WTC11 (cell line): Measurements from ENCODE around the gene UBL7. TPM values are rescaled to one million over a fixed set of nuclear protein-coding genes. Genes with fewer than 3 reads are reported as not detected.

Source experiments
- ATAC-seq: fragments of 200-7000 bp; cut with Tn5 transposase; 2 replicates; pipeline ENCODE4 v1.10.0; 2021; ENCODE audit warnings: mild to moderate bottlenecking, moderate library complexity
- CTCF ChIA-PET: fragments of 300-600 bp; sonication (Branson Sonifier 250); formaldehyde crosslinking; loops from one replicate; lab custom pipeline; 2021; ENCODE audit warnings: antibody characterized with exemption; lab: Charles Lee
- POLR2A ChIA-PET: fragments of 350-600 bp; sonication (Branson Sonifier 250); formaldehyde crosslinking; loops from one replicate; lab custom pipeline; 2021; ENCODE audit warnings: antibody characterized with exemption; lab: Charles Lee
- DNase-seq: peaks from one replicate; pipeline ENCODE4 v3.0.0; 2021; ENCODE audit warnings: low spot score
- H3K27ac Mint-ChIP-seq: 2 replicates; pipeline ENCODE4 v1.8.0; 2021; ENCODE audit warnings: mixed read lengths
- H3K27me3 Mint-ChIP-seq: 2 replicates; pipeline ENCODE4 v1.8.0; 2021; ENCODE audit warnings: low read depth, mild to moderate bottlenecking, moderate library complexity, mixed read lengths
- H3K36me3 Mint-ChIP-seq: 2 replicates; pipeline ENCODE4 v1.8.0; 2021; ENCODE audit warnings: mixed read lengths
- H3K4me1 Mint-ChIP-seq: 2 replicates; pipeline ENCODE4 v1.8.0; 2022; ENCODE audit warnings: mixed read lengths
- H3K4me3 Mint-ChIP-seq: 2 replicates; pipeline ENCODE4 v1.8.0; 2021; ENCODE audit warnings: mild to moderate bottlenecking, moderate library complexity, mixed read lengths
- H3K9me3 Mint-ChIP-seq: 2 replicates; pipeline ENCODE4 v1.8.0; 2021; ENCODE audit warnings: mixed read lengths
- CREM ChIP-seq: sonication (generic); formaldehyde crosslinking; IDR thresholded peaks from 2 replicates; pipeline ENCODE4 v1.8.1; 2022; ENCODE audit warnings: mild to moderate bottlenecking, missing genetic modification reagents, moderate library complexity
- FOXP1 ChIP-seq: sonication (generic); formaldehyde crosslinking; IDR thresholded peaks from 2 replicates; pipeline ENCODE4 v1.8.0; 2022; ENCODE audit warnings: missing genetic modification reagents, mild to moderate bottlenecking, moderate library complexity, borderline replicate concordance
- IRF2 ChIP-seq: sonication (generic); formaldehyde crosslinking; IDR thresholded peaks from 2 replicates; pipeline ENCODE4 v1.8.0; 2022; ENCODE audit warnings: low read depth, missing genetic modification reagents, borderline replicate concordance
- MYBL2 ChIP-seq: sonication (generic); formaldehyde crosslinking; IDR thresholded peaks from 2 replicates; pipeline ENCODE4 v1.8.1; 2023; ENCODE audit warnings: mild to moderate bottlenecking, moderate library complexity, missing genetic modification reagents
- NR1H2 ChIP-seq: sonication (generic); formaldehyde crosslinking; IDR thresholded peaks from 2 replicates; pipeline ENCODE4 v1.9.0; 2021; ENCODE audit warnings: mild to moderate bottlenecking, moderate library complexity, missing genetic modification reagents
- TCF7 ChIP-seq: sonication (generic); formaldehyde crosslinking; IDR thresholded peaks from 2 replicates; pipeline ENCODE4 v1.8.0; 2022; ENCODE audit warnings: mild to moderate bottlenecking, low read depth, missing genetic modification reagents, moderate library complexity
- ZBTB21 ChIP-seq: sonication (generic); formaldehyde crosslinking; IDR thresholded peaks from 2 replicates; pipeline ENCODE4 v1.8.1; 2023; ENCODE audit warnings: mild to moderate bottlenecking, missing genetic modification reagents, borderline replicate concordance
- ZBTB43 ChIP-seq: sonication (generic); formaldehyde crosslinking; IDR thresholded peaks from 2 replicates; pipeline ENCODE4 v1.8.1; 2023; ENCODE audit warnings: mild to moderate bottlenecking, missing genetic modification reagents
- ZNF138 ChIP-seq: sonication (generic); formaldehyde crosslinking; conservative IDR thresholded peaks from 2 replicates; pipeline ENCODE4 v1.8.1; 2022; ENCODE audit warnings: mild to moderate bottlenecking, moderate library complexity, missing genetic modification reagents
- ZNF532 ChIP-seq: fragments of 250-450 bp; sonication (Bioruptor Pico); IDR thresholded peaks from 2 replicates; pipeline ENCODE4 v1.9.0; 2021; ENCODE audit warnings: mild to moderate bottlenecking, borderline replicate concordance
- ZNF671 ChIP-seq: fragments of 250-450 bp; sonication (Bioruptor Pico); IDR thresholded peaks from 2 replicates; pipeline ENCODE4 v1.8.0; 2021; ENCODE audit warnings: mild to moderate bottlenecking
- total RNA-seq: library from RNA; stranded (reverse); gene quantifications from 3 replicates; pipeline ENCODE4 v1.2.3, GENCODE V29; 2021
- TF ChIP-seq, protein P1 (sequence below): fragments of 250-450 bp; sonication (Bioruptor Pico); IDR thresholded peaks from 2 replicates; pipeline ENCODE4 v1.8.0; 2021; ENCODE audit warnings: mild to moderate bottlenecking
- TF ChIP-seq, protein P2 (sequence below): sonication (generic); formaldehyde crosslinking; IDR thresholded peaks from 2 replicates; pipeline ENCODE4 v1.8.1; 2022; ENCODE audit warnings: low read depth, missing genetic modification reagents, borderline replicate concordance
- TF ChIP-seq, protein P3 (sequence below): sonication (generic); formaldehyde crosslinking; IDR thresholded peaks from 2 replicates; pipeline ENCODE4 v1.8.1; 2023; ENCODE audit warnings: mild to moderate bottlenecking, missing genetic modification reagents, borderline replicate concordance
- TF ChIP-seq, protein P4 (sequence below): sonication (generic); formaldehyde crosslinking; IDR thresholded peaks from 2 replicates; pipeline ENCODE4 v1.8.0; 2022; ENCODE audit warnings: mild to moderate bottlenecking, missing genetic modification reagents
- TF ChIP-seq, protein P5 (sequence below): sonication (generic); formaldehyde crosslinking; IDR thresholded peaks from 2 replicates; pipeline ENCODE4 v1.8.1; 2022; ENCODE audit warnings: mild to moderate bottlenecking, missing genetic modification reagents, moderate library complexity, borderline replicate concordance

The UBL7 gene
- total RNA-seq, 1 experiment from 2014 or later: 70.1 TPM

DNA sequence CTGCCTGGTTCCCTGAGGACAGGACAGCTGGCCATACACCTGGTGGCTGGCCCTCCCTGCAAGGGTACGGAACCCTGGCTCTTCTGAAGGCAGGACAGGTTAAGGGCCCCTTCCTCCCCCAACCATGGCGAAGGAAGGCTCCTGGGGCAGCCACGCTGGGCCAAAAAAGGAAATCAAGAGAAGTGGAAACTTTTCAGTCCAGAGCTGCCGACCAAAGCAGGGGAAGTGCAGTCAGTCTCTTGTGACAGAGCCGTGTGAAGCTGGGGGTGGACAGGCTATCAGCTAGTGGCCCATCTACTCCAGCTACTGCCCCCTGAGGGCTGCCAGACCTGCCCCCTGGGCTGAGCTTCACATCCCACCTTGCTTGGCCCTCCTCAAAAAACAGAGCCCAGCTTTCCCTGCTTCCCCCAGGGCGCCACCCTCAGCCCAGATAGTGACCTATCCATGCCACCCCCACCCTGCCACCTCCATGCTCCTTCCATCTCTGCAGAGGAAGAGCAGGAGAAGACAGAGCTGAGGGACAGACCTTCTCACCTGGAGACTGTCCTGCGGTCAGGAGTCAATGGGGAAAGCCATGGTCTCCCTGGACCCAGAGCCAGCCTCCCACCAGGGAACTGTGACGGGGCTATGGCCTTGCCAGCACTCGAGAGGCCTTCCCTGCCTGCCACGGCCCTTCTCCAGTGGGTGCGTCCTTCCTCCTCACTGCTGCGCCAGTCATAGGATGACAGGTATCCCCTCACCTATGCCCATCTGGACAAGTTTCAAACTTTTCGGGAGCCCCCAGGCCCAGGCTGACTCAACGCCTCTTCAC lies 31.8 kb downstream of the UBL7 start (continued):
- TF ChIP-seq CREM (CRISPR knock-in tag): no peak
- TF ChIP-seq IRF2 (CRISPR knock-in tag): no peak
- TF ChIP-seq, protein P1, sequence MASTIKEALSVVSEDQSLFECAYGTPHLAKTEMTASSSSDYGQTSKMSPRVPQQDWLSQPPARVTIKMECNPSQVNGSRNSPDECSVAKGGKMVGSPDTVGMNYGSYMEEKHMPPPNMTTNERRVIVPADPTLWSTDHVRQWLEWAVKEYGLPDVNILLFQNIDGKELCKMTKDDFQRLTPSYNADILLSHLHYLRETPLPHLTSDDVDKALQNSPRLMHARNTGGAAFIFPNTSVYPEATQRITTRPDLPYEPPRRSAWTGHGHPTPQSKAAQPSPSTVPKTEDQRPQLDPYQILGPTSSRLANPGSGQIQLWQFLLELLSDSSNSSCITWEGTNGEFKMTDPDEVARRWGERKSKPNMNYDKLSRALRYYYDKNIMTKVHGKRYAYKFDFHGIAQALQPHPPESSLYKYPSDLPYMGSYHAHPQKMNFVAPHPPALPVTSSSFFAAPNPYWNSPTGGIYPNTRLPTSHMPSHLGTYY (CRISPR knock-in tag): no peak
- no peak for TF ChIP-seq NR1H2
- TF ChIP-seq ZNF671 (CRISPR knock-in tag): no peak
- TF ChIP-seq TCF7 (CRISPR knock-in tag): no peak

GRCh38 chr15:74428442-74428787 lies 32.5 kb downstream of the UBL7 start:
- ATAC-seq (no peak), DNase-seq (no peak)
- Mint-ChIP-seq H3K36me3 (no peaks in the 10 kb centered on the region), H3K4me3 (no peak overlapping the region), H3K9me3 (no peaks in the 10 kb centered on the region), H3K4me1 (peaks cover 47% of the 10 kb centered on the region), H3K27me3 (peaks cover 12% of the 10 kb centered on the region), H3K27ac (peak overlapping the region; percentile 38; the same call in 1 of the 2 replicates)
- CTCF ChIA-PET: interaction anchor here (0.8 to 5.6 kb wide), 4 partner anchors 10 to 55 kb away, joined by 3 to 29 read pairs (median 13); no protein-coding TSS in a partner anchor
- no peak for TF ChIP-seq MYBL2
- TF ChIP-seq, protein P2, sequence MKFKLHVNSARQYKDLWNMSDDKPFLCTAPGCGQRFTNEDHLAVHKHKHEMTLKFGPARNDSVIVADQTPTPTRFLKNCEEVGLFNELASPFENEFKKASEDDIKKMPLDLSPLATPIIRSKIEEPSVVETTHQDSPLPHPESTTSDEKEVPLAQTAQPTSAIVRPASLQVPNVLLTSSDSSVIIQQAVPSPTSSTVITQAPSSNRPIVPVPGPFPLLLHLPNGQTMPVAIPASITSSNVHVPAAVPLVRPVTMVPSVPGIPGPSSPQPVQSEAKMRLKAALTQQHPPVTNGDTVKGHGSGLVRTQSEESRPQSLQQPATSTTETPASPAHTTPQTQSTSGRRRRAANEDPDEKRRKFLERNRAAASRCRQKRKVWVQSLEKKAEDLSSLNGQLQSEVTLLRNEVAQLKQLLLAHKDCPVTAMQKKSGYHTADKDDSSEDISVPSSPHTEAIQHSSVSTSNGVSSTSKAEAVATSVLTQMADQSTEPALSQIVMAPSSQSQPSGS (CRISPR knock-in tag): no peak
- TF ChIP-seq ZBTB43 (CRISPR knock-in tag): no peak
- no peak for TF ChIP-seq ZNF532 (CRISPR knock-in tag)
- TF ChIP-seq, protein P3, sequence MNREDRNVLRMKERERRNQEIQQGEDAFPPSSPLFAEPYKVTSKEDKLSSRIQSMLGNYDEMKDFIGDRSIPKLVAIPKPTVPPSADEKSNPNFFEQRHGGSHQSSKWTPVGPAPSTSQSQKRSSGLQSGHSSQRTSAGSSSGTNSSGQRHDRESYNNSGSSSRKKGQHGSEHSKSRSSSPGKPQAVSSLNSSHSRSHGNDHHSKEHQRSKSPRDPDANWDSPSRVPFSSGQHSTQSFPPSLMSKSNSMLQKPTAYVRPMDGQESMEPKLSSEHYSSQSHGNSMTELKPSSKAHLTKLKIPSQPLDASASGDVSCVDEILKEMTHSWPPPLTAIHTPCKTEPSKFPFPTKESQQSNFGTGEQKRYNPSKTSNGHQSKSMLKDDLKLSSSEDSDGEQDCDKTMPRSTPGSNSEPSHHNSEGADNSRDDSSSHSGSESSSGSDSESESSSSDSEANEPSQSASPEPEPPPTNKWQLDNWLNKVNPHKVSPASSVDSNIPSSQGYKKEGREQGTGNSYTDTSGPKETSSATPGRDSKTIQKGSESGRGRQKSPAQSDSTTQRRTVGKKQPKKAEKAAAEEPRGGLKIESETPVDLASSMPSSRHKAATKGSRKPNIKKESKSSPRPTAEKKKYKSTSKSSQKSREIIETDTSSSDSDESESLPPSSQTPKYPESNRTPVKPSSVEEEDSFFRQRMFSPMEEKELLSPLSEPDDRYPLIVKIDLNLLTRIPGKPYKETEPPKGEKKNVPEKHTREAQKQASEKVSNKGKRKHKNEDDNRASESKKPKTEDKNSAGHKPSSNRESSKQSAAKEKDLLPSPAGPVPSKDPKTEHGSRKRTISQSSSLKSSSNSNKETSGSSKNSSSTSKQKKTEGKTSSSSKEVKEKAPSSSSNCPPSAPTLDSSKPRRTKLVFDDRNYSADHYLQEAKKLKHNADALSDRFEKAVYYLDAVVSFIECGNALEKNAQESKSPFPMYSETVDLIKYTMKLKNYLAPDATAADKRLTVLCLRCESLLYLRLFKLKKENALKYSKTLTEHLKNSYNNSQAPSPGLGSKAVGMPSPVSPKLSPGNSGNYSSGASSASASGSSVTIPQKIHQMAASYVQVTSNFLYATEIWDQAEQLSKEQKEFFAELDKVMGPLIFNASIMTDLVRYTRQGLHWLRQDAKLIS (CRISPR knock-in tag): no peak
- TF ChIP-seq, protein P4, sequence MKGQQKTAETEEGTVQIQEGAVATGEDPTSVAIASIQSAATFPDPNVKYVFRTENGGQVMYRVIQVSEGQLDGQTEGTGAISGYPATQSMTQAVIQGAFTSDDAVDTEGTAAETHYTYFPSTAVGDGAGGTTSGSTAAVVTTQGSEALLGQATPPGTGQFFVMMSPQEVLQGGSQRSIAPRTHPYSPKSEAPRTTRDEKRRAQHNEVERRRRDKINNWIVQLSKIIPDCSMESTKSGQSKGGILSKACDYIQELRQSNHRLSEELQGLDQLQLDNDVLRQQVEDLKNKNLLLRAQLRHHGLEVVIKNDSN (CRISPR knock-in tag): no peak
- TF ChIP-seq FOXP1: no peak
- TF ChIP-seq, protein P5, sequence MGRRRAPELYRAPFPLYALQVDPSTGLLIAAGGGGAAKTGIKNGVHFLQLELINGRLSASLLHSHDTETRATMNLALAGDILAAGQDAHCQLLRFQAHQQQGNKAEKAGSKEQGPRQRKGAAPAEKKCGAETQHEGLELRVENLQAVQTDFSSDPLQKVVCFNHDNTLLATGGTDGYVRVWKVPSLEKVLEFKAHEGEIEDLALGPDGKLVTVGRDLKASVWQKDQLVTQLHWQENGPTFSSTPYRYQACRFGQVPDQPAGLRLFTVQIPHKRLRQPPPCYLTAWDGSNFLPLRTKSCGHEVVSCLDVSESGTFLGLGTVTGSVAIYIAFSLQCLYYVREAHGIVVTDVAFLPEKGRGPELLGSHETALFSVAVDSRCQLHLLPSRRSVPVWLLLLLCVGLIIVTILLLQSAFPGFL (CRISPR knock-in tag): no peak
- no peak for TF ChIP-seq CREM (CRISPR knock-in tag)
- TF ChIP-seq ZNF138 (CRISPR knock-in tag): no peak
- no peak for TF ChIP-seq ZBTB21 (CRISPR knock-in tag)
- POLR2A ChIA-PET: no interaction called here
